ENCODE results near the gene PHETA1.

Gene PHETA1, protein sequence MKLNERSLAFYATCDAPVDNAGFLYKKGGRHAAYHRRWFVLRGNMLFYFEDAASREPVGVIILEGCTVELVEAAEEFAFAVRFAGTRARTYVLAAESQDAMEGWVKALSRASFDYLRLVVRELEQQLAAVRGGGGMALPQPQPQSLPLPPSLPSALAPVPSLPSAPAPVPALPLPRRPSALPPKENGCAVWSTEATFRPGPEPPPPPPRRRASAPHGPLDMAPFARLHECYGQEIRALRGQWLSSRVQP

DNA sequence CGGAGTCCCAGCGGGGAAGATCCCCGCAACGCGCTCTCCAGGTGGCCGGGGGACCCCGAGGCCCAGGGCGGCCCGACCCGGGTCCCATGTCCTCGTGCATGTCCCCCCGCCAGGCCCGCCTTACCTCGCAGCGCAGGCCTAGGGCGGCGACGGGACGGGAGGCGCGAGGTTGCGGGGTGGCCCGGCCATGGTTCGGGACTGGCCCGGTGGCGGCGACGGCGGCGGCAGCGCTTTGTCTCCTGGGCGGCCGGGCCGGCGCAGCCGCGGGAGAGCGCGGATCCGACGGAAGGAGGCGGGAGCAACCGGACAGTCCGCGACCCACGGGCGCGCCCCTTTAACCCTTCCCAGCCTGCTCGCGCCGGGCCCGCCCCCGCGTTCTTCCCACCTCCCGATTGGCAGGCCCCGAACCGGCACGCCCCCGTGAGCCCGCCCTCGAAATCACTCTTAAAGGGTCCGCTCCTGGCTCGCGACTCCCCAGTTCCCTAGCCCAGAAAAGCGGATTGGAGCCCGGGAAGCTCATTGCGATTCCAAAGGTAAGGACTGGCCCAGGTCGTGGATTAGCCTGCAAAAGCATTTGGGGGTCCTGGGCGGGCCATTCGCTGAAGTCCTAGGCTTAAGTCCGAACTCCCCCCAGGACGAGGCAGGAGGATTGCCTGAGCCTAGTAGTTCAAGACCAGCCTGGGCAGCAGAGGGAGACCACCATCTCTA, at the start of gene PHETA1:
TSS of gene PHETA1 (minus strand) at position 308 of the 708 bp plus-strand sequence. CDS start 5,668 bp downstream, outside the sequence.
- peak within 1 kb of the TSS; percentile 72 for H3K4me3 ChIP-seq (ENCODE audit: low read depth, low read length)

DNA sequence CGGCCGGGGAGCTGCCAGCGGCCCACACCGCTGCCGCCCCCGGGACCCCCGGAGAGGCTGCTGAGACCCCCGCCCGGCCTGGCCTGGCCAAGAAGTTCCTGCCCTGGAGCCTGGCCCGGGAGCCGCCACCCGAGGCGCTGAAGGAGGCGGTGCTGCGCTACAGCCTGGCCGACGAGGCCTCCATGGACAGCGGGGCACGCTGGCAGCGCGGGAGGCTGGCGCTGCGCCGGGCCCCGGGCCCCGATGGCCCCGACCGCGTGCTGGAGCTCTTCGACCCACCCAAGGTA, 49.6 kb upstream of the PHETA1 start:
- no peak overlapping the region for H3K4me3 ChIP-seq (ENCODE audit: low read depth, low read length)

DNA sequence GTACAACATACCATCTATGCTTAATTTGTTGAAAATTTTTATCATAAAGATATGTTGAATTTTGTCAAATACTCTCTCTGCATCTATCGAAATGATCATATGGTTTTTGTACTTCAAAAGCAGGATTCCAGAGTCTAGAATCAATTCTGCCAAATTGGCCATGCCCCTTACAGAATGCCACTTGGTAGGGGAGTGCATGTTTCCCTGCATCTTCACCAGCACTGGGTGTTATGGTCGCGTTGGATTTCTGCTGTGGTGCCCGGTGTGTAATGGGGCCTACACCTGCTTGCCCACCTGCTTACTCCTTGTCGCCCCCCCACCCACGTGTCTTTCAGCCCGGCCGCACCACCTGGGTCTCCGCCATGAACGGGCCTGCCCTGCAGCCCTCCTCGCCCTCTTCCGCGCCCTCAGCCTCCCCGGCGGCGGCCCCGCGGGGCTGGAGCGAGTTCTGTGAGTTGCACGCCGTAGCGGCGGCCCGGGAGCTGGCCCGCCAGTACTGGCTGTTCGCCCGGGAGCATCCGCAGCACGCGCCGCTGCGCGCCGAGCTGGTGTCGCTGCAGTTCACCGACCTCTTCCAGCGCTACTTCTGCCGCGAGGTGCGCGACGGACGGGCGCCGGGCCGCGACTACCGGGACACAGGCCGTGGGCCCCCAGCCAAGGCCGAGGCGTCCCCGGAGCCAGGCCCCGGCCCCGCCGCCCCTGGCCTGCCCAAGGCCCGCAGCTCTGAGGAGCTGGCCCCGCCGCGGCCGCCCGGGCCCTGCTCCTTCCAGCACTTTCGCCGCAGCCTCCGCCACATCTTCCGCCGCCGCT, 49.1 kb upstream of the PHETA1 start:
- H3K4me3 ChIP-seq (ENCODE audit: low read depth, low read length): no peak overlapping the region

DNA sequence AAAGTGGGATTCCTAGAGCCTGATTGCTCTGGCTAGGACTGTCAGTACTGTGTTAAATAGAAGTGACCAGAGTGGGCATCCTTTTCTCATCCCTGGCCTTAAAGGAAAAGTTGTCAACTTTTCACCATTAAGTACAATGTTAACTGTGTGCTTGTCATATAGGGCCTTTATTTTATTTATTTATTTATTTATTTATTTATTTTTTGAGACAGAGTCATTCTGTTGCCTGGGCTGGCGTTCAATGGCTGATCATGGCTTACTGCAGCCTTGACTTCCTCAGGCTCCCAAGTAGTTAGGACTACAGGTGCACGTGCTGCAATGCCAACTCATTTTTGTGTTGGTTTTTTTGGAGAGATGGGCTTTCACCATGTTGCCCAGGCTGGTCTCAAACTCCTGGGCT, 48.4 kb upstream of the PHETA1 start:
- no peak overlapping the region for H3K4me3 ChIP-seq (ENCODE audit: low read depth, low read length)

DNA sequence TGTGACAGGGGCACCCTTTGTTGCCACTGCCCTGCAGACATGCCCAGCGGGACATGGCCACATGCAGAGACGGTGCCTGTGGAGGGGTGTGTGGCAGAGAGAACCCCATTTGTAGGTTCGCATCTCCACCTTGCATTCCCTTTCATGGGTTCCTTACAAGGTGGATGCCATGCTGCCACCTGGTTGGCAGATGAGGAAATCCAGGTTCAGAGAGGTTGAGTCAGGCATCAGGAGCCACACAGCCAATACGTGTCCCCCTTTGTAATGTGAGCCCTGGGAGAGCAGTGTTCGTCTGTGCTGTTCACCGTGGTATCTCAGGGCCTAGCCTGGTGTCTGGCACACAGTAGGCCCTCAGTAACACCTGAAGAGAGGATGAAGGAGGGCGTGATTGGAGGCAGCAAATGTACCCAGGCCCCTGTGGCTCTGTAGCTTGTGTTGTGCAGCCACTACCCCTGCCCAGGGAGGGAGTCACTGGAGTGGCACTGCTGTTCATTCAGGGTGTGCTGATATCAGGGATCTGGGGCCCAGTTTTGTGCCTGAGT, 45.9 kb upstream of the PHETA1 start:
- H3K4me3 ChIP-seq (ENCODE audit: low read depth, low read length): no peak overlapping the region

DNA sequence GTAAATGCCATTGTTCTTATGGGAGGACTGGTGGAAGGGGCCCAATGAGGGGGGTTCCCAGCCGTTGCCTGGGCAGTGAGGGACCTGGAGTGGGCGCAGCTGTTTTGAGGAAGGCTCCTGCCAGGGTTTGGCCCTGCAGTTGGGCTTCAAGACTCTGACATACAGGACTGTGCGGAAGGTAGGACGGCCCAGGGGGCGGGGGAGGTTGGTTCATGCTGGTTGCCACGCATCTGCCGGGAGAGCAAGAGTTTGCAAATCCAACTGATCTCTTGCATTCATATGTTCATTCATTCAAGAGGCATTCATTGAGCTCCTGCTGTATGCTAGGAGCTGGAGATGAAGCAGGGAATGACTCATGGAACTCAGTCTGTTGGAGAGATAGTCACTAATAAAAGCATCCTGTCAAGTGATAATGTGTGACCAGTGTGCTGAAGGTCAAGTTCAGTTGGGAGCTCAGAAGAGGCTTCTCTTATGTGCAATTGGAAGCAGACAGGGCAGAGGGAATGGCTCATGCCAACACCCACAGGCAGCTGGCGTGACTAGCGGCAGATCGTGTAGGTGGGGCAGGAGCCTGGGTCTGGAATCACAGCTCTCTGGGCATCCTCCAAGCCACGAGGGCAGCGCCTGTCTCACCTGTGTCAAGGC, 44.7 kb upstream of the PHETA1 start:
- no peak overlapping the region for H3K4me3 ChIP-seq (ENCODE audit: low read depth, low read length)

DNA sequence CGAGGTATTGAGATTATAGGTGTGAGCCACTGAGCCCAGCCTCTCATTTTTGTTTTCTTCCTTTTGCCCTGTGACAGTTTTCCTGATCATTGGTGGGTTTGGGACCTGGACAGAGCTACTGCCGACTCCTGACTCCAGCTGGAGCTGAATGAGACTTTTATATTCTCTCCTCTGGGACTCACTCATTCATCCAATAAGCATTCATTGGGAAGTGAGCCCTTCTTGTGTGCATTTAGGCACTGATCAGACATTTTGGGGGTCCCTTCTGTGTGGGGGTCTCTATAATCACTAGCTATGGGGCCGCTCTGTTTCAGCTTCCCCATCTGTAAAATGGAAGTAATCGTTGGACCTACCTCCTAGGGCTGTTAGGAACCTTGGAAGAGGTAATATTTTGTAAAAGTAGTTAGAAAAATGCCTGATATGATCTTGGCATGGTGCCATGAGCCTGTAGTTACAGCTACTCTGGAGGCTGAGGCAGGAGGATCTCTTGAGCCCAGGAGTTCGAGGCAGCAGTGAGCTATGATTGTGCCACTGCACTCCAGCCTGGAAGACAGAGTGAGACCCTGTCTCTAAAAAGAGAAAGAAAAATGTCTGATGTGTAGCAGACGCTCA, 44.0 kb upstream of the PHETA1 start:
- H3K4me3 ChIP-seq (ENCODE audit: low read depth, low read length): no peak overlapping the region

DNA sequence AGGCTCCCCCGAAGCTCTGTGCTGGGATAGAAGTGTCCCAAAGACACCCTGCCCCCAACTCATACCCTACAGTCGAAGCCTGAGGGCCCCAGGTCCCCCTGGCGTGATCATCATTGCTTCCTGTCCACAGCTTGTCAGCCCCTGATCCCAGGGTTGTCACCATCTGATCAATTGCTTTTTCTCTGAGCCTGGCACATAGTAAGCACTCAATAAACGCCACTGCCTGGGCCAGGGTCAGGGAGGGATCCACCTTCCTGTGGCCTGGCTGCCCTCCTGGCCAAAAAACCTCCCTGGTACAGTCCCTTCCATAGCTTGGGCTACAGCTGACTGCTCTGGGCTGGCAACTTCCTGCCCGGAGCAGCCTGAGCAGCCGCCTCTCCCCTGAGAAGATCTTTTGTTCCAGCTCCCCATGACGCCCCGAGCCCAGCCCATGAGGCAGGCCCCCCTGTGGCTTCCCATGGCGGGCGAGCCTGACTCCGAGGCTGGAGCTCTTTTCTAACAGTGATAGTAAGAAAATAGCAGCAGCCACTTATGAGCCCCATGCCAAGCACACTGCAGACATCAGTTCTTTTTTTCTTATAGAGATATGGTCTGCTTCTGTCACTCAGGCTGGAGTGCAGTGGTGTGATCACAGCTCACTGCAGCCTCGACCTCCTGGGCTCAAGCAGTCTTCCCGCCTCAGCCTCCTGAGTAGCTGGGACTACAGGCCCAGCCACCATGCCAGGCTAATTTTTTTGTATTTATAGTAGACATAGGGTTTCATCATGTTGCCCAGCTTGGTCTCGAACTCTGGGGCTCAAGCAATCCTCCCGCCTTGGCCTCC, 43.3 kb upstream of the PHETA1 start:
- H3K4me3 ChIP-seq (ENCODE audit: low read depth, low read length): no peak overlapping the region

DNA sequence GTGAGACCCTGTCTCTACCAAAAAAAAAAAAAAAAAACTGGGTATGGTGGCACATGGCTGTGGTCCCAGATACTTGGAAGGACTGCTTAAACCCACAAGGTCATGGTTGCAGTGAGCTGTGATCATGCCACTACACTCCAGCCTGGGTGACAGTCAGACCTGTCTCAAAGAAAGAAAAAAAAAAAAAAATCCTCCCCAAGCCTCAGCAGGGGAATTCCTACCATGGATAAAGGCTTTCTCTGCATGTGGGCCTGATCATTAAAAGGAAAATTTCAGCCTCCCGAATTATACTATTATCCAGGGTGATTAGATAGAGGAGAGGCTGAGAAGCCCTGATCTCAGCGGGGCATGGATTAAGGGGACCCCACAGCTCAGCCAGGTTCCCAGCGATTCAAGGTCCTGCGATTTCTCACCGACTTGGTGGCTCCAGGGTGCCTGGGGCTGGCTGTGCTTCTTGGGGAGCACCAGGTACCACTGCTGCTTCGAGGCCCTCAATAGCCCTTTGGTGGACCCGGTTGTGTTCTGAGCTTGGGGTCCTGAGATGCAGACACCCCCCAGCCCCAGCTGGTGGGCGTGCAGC, 42.4 kb upstream of the PHETA1 start:
- H3K4me3 ChIP-seq (ENCODE audit: low read depth, low read length): no peak overlapping the region

DNA sequence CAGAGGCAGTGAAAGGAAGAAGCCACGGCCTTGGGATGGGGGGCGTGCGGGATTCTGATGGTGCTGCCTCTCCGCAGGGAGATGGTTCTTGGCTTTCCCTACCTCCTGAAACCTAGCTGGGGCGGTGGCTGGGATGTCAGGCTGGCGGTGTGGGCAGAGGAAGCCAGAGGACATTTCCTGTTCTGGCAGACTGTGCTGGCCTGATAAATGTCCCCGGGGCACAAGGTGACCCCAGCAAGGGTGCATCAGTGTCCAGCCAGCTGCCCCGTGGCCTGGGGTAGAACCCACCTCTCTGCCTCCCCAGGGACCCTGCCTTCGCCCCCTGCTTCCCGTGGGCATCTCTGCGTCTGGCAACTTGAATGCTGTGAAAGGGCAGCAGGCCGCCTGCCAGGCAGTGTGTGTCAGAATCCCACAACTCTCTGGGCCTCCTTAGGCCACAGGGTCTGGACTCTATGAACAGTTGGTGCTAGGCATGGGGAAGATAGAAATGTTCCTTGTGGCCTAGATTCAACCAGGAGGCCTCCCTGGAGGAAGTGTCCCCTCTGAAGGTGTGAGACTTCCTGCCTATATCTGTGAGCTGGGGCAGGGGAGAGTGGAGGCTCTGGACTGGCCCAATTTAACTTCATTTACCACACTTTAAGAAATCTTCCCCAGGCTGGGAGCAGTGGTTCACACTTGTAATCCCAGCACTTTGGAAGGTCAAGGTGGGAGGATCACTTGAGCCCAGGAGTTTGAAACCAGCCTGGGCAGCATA, 41.7 kb upstream of the PHETA1 start:
- H3K4me3 ChIP-seq (ENCODE audit: low read depth, low read length): no peak overlapping the region

DNA sequence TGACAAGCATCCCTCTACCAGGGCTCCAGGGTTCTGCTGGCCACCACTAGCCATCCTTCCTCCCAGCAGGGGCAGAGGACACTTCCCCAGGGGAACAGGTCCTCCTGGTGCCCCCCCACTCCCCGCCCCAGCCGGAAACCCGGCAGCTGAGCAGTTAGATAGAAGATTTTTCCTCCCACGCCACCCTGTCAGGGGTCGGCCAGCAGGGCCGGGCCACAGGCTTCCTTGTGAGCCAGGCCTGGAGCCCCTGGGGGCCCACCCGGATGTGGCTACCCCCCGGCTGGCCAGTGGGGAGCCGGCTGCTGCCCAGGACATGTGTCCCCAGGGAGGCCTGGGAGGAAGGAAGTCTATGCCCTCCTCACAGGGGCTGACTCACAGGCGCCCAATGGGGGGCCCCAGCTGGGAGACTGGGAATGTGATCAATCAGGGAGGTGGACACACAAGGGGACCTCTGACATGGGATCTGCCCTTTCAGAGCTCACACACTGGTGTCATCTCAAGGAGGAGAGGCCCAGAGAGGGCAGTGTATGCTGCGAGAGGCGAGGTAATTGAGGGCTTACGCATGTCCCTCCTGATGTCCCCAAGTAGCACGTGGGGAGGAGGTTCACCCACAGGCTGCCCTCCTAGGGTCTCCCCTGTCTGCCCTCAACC, 41.0 kb upstream of the PHETA1 start:
- no peak overlapping the region for H3K4me3 ChIP-seq (ENCODE audit: low read depth, low read length)

DNA sequence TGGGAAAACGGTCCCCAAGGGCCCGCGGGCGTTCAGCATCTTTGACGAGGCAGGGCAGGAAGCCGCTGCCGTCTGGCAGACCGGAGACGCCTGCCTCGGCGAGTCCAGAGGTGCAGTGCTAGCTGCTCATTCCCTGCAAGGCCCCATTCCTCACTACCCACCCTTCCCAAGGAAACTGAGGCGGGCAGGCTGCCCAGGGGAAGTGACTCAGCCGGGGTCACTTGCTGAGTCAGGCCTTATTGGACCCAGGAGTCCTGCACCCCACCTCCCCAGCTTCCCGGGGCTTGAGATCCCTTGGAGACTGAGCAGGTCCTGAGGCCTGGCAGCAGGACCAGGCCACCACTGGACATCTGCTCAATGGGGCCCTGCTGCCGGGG, 40.5 kb upstream of the PHETA1 start:
- H3K4me3 ChIP-seq (ENCODE audit: low read depth, low read length): no peak overlapping the region

DNA sequence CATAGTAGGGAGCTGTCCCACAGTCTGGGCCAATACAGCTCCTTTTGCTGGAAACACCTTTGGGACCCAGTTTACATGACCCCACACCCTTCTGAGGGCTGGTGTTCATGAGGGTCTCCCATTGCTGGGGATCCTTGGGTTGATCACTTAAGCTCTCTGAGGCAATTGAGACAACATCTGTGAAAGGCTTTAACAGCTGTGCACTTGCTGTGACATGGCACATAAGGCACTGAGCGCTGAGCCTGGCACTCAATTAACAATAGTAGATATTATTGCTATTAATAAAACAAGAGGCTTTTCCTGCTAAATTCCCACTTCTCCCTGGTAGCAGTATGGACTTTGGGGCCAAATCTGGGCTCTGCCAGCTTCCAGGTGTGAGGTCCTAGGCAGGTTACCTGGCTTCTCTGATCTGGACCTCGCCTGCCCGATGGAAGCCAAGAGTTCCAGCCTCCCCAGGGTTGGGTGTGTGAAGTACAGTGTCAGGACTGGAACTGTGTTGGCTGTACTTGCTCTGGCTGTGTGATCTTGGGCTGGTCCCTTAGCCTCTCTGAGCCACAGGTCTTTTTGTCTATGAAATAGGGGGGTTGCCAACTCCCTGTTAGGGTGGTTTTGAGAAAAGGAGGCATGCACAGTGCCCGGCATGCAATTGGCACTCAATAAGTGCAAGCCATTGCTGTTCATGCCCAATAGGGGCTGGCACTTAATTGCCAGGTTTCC, 39.9 kb upstream of the PHETA1 start:
- no peak overlapping the region for H3K4me3 ChIP-seq (ENCODE audit: low read depth, low read length)

DNA sequence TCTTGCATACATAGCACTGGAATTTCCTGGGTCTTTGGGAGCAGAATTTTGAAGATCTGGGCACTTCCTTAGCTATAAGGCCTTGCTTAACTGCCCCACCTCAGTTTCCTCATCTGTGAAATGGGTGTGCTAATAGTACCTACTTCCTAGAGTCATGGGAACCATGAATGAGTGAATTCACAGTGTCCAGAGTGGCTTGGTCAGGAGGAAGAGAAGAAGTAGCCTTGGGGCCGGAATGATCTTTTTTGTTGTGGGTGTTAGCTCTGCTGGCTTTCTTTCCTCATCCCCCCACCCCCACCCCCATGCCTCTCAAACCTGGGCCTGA, 39.2 kb upstream of the PHETA1 start:
- no peak overlapping the region for H3K4me3 ChIP-seq (ENCODE audit: low read depth, low read length)

DNA sequence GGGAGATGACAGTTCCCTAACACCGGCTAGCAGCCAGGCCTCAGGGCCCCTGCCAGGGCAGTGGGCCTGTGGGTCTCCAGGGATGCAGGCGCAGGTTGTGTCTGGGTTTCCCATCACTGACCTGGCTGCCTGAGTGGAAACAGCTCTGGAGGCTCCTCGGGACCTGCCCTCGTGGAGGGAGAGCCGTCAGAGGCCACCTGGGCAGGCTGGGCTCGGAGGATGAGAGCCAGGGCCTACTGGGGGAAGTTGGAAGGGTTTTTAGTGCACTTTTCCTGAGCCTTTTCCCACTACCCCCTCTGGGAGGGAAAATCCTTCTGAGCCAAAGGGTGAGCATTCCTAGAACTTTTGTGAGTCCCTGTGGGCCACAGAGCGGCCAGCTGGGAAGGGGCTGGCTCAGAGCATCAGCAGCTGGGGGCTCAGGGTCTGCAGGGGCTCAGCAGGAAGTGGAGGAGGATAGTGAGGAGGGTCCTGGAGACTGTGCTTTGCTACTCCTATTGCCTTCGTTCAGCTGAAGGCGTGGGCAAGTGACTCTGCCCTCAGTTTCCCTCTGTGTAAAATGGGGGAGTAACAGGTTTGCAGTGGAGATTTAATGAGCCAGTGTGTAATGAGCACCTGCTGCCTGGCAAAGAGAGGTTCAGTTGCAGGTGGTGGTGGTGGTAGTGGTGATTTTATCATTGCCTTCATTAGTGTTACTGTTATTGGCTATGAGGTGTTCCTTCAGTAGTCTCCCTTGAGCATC, 38.7 kb upstream of the PHETA1 start:
- peak overlapping the region; percentile 85 for H3K4me3 ChIP-seq (ENCODE audit: low read depth, low read length)

DNA sequence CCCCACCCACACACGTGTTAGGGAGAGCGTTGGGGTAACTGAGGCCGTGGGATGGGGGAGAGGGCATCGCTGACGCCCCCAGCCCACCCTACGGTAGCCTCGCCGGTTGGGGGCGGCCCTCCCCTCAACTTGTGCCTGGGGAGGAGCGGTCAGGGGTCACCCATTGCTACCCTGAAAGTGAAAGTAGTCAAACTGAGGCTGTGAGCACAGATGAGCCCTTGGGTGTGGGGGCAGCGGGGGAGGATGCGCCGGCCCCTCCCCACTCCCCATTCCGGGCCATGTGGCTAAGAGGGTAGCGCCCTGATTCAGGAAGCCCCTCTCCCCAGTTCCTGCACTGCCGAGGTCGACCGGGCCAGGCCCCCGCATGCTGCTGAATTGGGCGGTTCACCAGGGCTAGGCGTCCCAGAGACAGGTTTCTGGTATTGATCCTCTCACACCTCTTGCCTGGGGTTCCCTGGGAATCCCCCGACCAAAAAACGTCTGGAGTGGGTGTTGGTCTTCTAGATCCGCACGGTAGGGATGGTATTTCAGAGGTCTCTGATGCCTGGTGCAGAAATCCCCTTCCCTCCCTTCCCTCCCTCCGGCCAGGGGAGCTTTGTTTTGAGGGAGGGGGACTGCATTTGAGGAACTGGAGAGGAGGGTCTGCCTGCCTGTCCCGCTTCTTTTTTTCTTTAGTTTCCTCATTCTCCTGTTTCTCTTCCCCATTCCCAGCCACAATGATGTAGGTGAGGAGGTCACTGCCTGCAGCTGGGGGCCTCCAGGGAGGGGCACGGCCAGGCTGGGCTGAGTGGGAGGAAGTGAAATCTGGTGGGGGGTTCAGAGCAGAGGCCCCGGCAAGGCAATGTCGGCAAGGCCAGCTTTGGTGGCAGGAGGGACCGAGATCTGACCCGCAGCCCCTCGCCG, 37.8 kb upstream of the PHETA1 start:
- peak overlapping the region; percentile 85 for H3K4me3 ChIP-seq (ENCODE audit: low read depth, low read length)
